Esophagus squamous epithelium (tissue), 4 donors: Measurements from ENCODE around the gene CTLA4.

Experiments used
- CTCF ChIP-seq, 6 experiments: fragments of 450-650 bp in 4 of 6; fragments of 200-600 bp in 2 of 6; sonication (generic) in 2 of 6; IDR thresholded peaks; one replicate each; pipeline ENCODE4 v1.5.1; 2016 to 2019; ENCODE audit warnings: antibody characterized with exemption in 6 of 6, mild to moderate bottlenecking in 4 of 6, moderate library complexity in 4 of 6
- POLR2A ChIP-seq, 4 donors: fragments of 450-650 bp; IDR thresholded peaks; one replicate each; pipeline ENCODE4 v1.6.1; 2017; ENCODE audit warnings: antibody characterized with exemption in 4 of 4, mild to moderate bottlenecking in 4 of 4, moderate library complexity in 3 of 4

DNA sequence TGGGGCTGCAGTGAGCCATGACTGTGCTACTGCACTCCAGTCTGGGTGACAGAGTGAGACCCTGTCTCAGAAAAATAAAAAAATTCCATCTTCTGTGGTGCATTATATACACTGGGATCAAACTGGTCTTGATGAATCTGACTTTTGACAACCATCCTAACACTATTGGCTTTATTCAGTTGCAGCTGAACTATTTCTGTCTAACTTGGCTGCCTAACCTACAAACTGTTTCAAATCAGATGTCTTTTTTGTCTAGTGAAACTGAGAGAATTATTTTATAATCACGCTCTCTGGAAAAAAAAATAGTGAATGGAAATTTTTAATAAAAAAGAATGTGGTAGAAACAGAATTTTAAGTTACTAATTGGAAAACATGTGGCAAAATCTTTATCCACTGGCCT, 15.0 kb downstream of the CTLA4 start:
- TF ChIP-seq CTCF (IDR thresholded peaks at IDR 0.05): no peak
- TF ChIP-seq POLR2A (IDR thresholded peaks at IDR 0.05): no peak
